Natural killer cell (primary cell): Measurements from ENCODE around the gene IFNA14. TPM values are rescaled to one million over a fixed set of nuclear protein-coding genes. Genes with fewer than 3 reads are reported as not detected.

Experiments used
- ATAC-seq, 3 donors: fragments of 150-1000 bp in 2 of 3; fragments of 200-7000 bp in 1 of 3; cut with Tn5 transposase; 1 replicate in 1 of 3; 2 replicates in 2 of 3; pipeline ENCODE4 v1.10.0; 2021; ENCODE audit warnings: mild to moderate bottlenecking in 2 of 3, moderate library complexity in 2 of 3
- DNase-seq, 2 donors: peaks; one replicate each; pipeline versions ENCODE4 v3.0.0 to v3.0.0-alpha.2; 2013 to 2021; ENCODE audit warnings: mixed read lengths in 1 of 2
- H3K27ac ChIP-seq: one replicate; pipeline ENCODE4 v1.5.1; 2013; ENCODE audit warnings: mild to moderate bottlenecking, low read length
- H3K27me3 ChIP-seq: one replicate; pipeline ENCODE4 v1.6.1; 2013; ENCODE audit warnings: low read length; ENCODE audit not compliant: control insufficient read depth, insufficient read depth
- H3K36me3 ChIP-seq: one replicate; pipeline ENCODE4 v1.6.1; 2013; ENCODE audit warnings: low read length; ENCODE audit not compliant: control insufficient read depth, insufficient read depth
- H3K4me1 ChIP-seq: one replicate; pipeline ENCODE4 v1.6.1; 2013; ENCODE audit warnings: low read length; ENCODE audit not compliant: control insufficient read depth, insufficient read depth
- H3K4me3 ChIP-seq: one replicate; pipeline ENCODE4 v1.5.1; 2013; ENCODE audit warnings: low read length
- H3K9me3 ChIP-seq: one replicate; pipeline ENCODE4 v1.6.1; 2013; ENCODE audit warnings: low read length; ENCODE audit not compliant: control insufficient read depth, insufficient read depth
- H3K27ac Mint-ChIP-seq, 2 donors: one replicate each; pipeline ENCODE4 v1.8.0; 2022; ENCODE audit warnings: mild to moderate bottlenecking in 2 of 2, mixed read lengths in 2 of 2, moderate library complexity in 1 of 2
- H3K27me3 Mint-ChIP-seq, 2 donors: one replicate each; pipeline ENCODE4 v1.8.0; 2022; ENCODE audit warnings: low read depth in 2 of 2, mixed read lengths in 2 of 2
- H3K36me3 Mint-ChIP-seq: one replicate; pipeline ENCODE4 v1.8.0; 2022; ENCODE audit warnings: mixed read lengths
- H3K4me1 Mint-ChIP-seq, 2 donors: one replicate each; pipeline ENCODE4 v1.8.0; 2022; ENCODE audit warnings: mixed read lengths in 2 of 2
- H3K4me3 Mint-ChIP-seq: one replicate; pipeline ENCODE4 v1.8.0; 2022; ENCODE audit warnings: mild to moderate bottlenecking, moderate library complexity, mixed read lengths
- H3K9me3 Mint-ChIP-seq, 2 donors: one replicate each; pipeline ENCODE4 v1.8.0; 2022; ENCODE audit warnings: mixed read lengths in 2 of 2
- WGBS: methylation state at CpG from one replicate; pipeline ENCODE4 v1.1.7; 2013; ENCODE audit warnings: missing lambda C conversion rate; ENCODE audit not compliant: insufficient coverage; 5-methylcytosine and 5-hydroxymethylcytosine counted together
- intact Hi-C: fragments of 100-400 bp; cut with micrococcal nuclease; formaldehyde crosslinking; loops from one replicate; pipeline ENCODE4 v1.14.2; 2022
- total RNA-seq, 4 donors: library from RNA; stranded (reverse); fragments of 120-200 nt in 1 of 4; gene quantifications; one replicate each; pipeline versions ENCODE4 v1.2.3 to v1.2.4, GENCODE V29; 2013 to 2022
- TF ChIP-seq, protein P1 (sequence below): fragments of 200-600 bp; IDR thresholded peaks from one replicate; pipeline ENCODE4 v1.8.0; 2022; ENCODE audit warnings: antibody characterized with exemption

Gene IFNA14
- total RNA-seq, 3 donors from 2014 or later (not counting 1 experiment from before 2014, with no cell fraction given) = not detected

DNA sequence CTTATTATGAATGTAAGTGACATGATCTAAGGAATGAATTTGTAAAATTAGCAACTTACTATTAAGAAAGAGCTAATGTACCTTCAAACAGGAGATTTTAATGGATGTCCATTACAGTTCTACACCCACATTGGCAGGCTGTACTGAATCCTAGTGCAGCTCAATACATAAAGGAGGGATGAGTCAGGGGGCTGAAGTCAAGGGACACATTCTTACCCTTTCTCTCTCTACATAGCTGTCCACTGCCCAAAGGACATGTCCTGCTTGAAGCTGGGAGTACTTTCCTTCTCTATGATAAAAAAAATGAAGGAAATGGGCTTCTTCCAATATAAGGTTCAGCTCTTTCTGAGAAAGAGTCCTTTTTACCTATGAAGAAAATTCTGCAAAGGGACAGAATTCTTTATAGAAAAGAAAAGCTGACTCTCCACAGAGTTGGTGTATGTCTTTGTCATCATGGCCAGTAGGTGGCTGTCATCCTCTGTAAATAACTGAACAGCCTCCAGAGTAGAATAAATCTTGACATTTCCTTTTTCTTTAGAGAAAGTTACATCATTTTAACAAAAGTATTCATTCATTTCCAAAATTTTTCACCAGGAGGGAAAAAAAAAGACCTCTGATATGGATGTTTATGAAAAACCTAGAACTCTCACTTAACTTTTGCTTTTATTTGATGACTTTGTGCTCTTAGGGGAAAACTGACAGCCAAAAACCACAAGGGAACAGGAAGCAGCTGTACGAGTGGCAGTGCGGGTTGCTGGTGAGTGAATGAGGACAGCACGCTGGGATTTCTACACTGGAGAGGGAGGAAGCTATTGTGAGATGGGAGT is 13.1 kb upstream of the IFNA14 start:
- peaks cover 15% of the 10 kb centered on the region for H3K4me1 ChIP-seq
- H3K27me3 Mint-ChIP-seq = peaks cover 12 to 31% of the 10 kb centered on the region in 2 donors
- TF ChIP-seq, protein P1, sequence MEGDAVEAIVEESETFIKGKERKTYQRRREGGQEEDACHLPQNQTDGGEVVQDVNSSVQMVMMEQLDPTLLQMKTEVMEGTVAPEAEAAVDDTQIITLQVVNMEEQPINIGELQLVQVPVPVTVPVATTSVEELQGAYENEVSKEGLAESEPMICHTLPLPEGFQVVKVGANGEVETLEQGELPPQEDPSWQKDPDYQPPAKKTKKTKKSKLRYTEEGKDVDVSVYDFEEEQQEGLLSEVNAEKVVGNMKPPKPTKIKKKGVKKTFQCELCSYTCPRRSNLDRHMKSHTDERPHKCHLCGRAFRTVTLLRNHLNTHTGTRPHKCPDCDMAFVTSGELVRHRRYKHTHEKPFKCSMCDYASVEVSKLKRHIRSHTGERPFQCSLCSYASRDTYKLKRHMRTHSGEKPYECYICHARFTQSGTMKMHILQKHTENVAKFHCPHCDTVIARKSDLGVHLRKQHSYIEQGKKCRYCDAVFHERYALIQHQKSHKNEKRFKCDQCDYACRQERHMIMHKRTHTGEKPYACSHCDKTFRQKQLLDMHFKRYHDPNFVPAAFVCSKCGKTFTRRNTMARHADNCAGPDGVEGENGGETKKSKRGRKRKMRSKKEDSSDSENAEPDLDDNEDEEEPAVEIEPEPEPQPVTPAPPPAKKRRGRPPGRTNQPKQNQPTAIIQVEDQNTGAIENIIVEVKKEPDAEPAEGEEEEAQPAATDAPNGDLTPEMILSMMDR = peak; percentile 45
- peak overlapping the region; percentile 38 for H3K4me3 Mint-ChIP-seq
- no peaks in the 10 kb centered on the region for H3K9me3 ChIP-seq
- H3K4me3 ChIP-seq = no peak overlapping the region
- H3K27ac Mint-ChIP-seq = peak overlapping the region in 1 of 2 donors; percentile 7
- H3K4me1 Mint-ChIP-seq = peaks cover 24% of the 10 kb centered on the region in 2 donors
- H3K27ac ChIP-seq = no peak overlapping the region
- ATAC-seq (peak; percentile 51 to 59 (median 55)), DNase-seq (peak in 1 of 2 donors; percentile 46)
- H3K36me3 ChIP-seq = no peaks in the 10 kb centered on the region
- H3K27me3 ChIP-seq = no peaks in the 10 kb centered on the region
- intact Hi-C loops = no loop called here
- H3K36me3 Mint-ChIP-seq = no peaks in the 10 kb centered on the region
- WGBS = 0% methylated on average over 3 of the region's 3 CpGs
- no peaks in the 10 kb centered on the region for H3K9me3 Mint-ChIP-seq

DNA sequence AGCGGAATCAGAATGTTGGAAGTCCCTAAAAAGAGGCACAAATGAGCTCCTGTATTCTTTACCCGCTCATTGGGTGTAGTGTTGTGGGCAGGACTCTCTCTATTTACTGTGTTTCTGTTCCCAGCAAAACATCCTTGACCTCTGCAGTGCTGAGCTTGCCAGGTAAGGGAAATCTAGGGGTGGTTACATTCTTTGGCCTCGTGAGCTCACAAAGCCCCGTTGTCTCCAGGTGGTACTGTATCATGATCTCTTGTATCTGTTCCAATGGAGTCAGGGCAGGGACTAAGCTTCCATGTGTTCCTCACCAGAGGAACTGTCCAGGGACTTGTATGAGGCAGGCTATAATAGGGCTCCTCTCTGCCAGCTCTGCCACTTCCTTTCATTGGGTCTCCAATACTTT is 11.8 kb upstream of the IFNA14 start:
- intact Hi-C loops = no loop called here

DNA sequence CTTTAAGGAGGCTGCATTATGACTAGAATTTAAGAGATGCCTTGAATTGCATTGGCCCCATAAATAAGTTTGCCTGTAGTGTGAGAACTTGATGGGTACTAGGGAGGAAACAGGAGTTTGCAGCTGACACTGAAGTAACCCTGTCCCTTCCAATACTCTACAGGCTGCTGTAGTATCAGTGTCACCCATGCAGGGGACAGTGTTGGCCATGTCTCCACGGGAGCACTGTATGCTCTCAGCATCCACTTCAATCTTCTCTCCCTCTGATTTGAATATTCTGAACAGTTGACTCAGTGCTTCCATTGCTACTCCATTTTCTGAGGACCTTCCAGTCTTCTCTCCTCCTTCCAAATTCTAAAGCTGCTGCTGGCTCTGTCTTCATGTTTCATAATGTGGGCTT is 11.4 kb upstream of the IFNA14 start:
- Mint-ChIP-seq H3K36me3 (no peaks in the 10 kb centered on the region), H3K27me3 (peaks cover 12 to 31% of the 10 kb centered on the region in 2 donors), H3K4me1 (peaks cover 19% of the 10 kb centered on the region in 2 donors), H3K27ac (no peak overlapping the region), H3K9me3 (no peaks in the 10 kb centered on the region), H3K4me3 (no peak overlapping the region)
- no peak overlapping the region for H3K4me3 ChIP-seq
- H3K36me3 ChIP-seq = no peaks in the 10 kb centered on the region
- DNase-seq = no peak
- 65% methylated on average over 1 of the region's 1 CpG for WGBS
- H3K27me3 ChIP-seq = no peaks in the 10 kb centered on the region
- no peaks in the 10 kb centered on the region for H3K9me3 ChIP-seq
- intact Hi-C loops = no loop called here
- no peak overlapping the region for H3K27ac ChIP-seq
- peaks cover 14% of the 10 kb centered on the region for H3K4me1 ChIP-seq
- TF ChIP-seq, protein P1 = no peak
- ATAC-seq = no peak

More for the DNA sequence above, 11.8 kb upstream of the IFNA14 start:
- H3K4me3 Mint-ChIP-seq = no peak overlapping the region
- TF ChIP-seq, protein P1 = no peak
- 69% methylated on average over 4 of the region's 4 CpGs for WGBS
- no peak overlapping the region for H3K4me3 ChIP-seq
- no peak overlapping the region for H3K27ac Mint-ChIP-seq
- H3K27me3 ChIP-seq = no peaks in the 10 kb centered on the region
- H3K27me3 Mint-ChIP-seq = peaks cover 12 to 31% of the 10 kb centered on the region in 2 donors
- ATAC-seq (no peak), DNase-seq (no peak)
- H3K36me3 ChIP-seq = no peaks in the 10 kb centered on the region
- H3K4me1 Mint-ChIP-seq = peaks cover 23 to 24% of the 10 kb centered on the region in 2 donors
- no peaks in the 10 kb centered on the region for H3K9me3 ChIP-seq
- H3K9me3 Mint-ChIP-seq = no peaks in the 10 kb centered on the region
- H3K27ac ChIP-seq = no peak overlapping the region
- H3K36me3 Mint-ChIP-seq = no peaks in the 10 kb centered on the region
- peaks cover 15% of the 10 kb centered on the region for H3K4me1 ChIP-seq
